ENCODE measurements around the gene EBF4.

Gene EBF4

GRCh38 chr20:2729791-2730190 is 37.2 kb downstream of the EBF4 start:
- H3K27ac ChIP-seq, result no peak overlapping the region
- TF ChIP-seq ZFX (IDR thresholded peaks at IDR 0.05) (no peak), CTCF (conservative IDR thresholded peaks at IDR 0.05) (no peak)

GRCh38 chr20:2734899-2735298 is 42.3 kb downstream of the EBF4 start:
- TF ChIP-seq CTCF (conservative IDR thresholded peaks at IDR 0.05) (no peak), ZFX (IDR thresholded peaks at IDR 0.05) (no peak)

GRCh38 chr20:2736441-2736840 is 43.9 kb downstream of the EBF4 start:
- TF ChIP-seq ZFX (IDR thresholded peaks at IDR 0.05) (no peak), CTCF (conservative IDR thresholded peaks at IDR 0.05) (no peak)
- H3K27ac ChIP-seq, result no peak overlapping the region

More at GRCh38 chr20:2734899-2735298, 42.3 kb downstream of the EBF4 start:
- no peak overlapping the region for H3K27ac ChIP-seq

GRCh38 chr20:2738331-2739041 is 45.9 kb downstream of the EBF4 start:
- no peak for TF ChIP-seq ZFX (IDR thresholded peaks at IDR 0.05)
- TF ChIP-seq CTCF (conservative IDR thresholded peaks at IDR 0.05), result no peak
- H3K27ac ChIP-seq, result no peak overlapping the region

GRCh38 chr20:2739042-2739398 is 46.4 kb downstream of the EBF4 start:
- H3K27ac ChIP-seq, result no peak overlapping the region
- TF ChIP-seq CTCF (conservative IDR thresholded peaks at IDR 0.05) (no peak), ZFX (IDR thresholded peaks at IDR 0.05) (no peak)

GRCh38 chr20:2740702-2741101 is 48.1 kb downstream of the EBF4 start:
- no peak overlapping the region for H3K27ac ChIP-seq

GRCh38 chr20:2741463-2741862 is 48.9 kb downstream of the EBF4 start:
- no peak for TF ChIP-seq CTCF (conservative IDR thresholded peaks at IDR 0.05)
- TF ChIP-seq ZFX (IDR thresholded peaks at IDR 0.05), result no peak
- no peak overlapping the region for H3K27ac ChIP-seq

More at GRCh38 chr20:2740702-2741101, 48.1 kb downstream of the EBF4 start:
- TF ChIP-seq CTCF (conservative IDR thresholded peaks at IDR 0.05) (no peak), ZFX (IDR thresholded peaks at IDR 0.05) (no peak)

Measured in C4-2B (cell line).